ENCODE data around the gene HRH3.

Gene HRH3

GRCh38 chr20:62265365-62265764, 45.3 kb upstream of the HRH3 start:
- TF ChIP-seq, protein P1, sequence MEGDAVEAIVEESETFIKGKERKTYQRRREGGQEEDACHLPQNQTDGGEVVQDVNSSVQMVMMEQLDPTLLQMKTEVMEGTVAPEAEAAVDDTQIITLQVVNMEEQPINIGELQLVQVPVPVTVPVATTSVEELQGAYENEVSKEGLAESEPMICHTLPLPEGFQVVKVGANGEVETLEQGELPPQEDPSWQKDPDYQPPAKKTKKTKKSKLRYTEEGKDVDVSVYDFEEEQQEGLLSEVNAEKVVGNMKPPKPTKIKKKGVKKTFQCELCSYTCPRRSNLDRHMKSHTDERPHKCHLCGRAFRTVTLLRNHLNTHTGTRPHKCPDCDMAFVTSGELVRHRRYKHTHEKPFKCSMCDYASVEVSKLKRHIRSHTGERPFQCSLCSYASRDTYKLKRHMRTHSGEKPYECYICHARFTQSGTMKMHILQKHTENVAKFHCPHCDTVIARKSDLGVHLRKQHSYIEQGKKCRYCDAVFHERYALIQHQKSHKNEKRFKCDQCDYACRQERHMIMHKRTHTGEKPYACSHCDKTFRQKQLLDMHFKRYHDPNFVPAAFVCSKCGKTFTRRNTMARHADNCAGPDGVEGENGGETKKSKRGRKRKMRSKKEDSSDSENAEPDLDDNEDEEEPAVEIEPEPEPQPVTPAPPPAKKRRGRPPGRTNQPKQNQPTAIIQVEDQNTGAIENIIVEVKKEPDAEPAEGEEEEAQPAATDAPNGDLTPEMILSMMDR (IDR thresholded peaks at IDR 0.05) = no peak

DNA sequence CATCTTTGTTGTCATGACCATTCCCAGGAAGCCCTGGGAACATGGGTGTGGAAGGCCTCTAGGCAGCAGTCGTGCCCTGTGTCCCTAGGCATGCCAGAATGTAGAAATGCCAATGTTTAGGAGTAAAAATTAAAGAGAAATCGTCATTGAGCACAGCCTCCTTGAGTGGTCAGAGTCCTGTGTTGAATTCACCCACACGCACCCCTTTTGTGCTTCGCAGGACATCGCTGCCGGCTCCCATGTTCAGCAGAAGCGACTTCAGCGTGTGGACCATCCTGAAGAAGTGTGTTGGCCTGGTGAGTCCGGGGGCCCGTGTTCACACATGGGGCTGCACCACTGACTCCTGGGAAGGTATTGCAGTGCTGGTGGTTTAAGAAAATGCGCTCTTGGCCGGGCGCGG, 43.3 kb upstream of the HRH3 start:
- TF ChIP-seq, protein P1 (IDR thresholded peaks at IDR 0.05) = no peak

DNA sequence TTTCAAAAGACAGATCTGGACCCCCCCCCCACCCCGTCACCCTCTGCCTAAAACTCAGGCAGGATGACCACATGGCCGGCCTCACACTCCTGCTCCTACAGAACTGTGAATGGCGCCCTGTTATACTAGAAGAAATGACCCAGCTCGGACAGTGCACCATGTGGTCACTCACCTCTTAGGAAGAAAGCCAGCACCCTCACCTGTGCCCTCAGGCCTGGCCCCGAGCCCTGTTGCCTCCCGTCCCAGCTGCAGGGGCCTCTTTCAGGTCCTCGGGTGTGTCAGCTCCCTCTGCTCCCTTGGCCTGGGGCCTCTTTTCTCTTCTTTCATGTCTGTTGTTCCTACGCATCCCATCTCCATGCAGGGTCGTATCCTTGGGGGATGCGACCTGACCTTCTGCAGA, 42.0 kb upstream of the HRH3 start:
- TF ChIP-seq, protein P1 (IDR thresholded peaks at IDR 0.05) = no peak

GRCh38 chr20:62259294-62259565, 39.2 kb upstream of the HRH3 start:
- TF ChIP-seq, protein P1 (IDR thresholded peaks at IDR 0.05) = no peak

GRCh38 chr20:62258499-62259293, 38.6 kb upstream of the HRH3 start:
- TF ChIP-seq, protein P1 (IDR thresholded peaks at IDR 0.05) = no peak

GRCh38 chr20:62255976-62256375, 35.9 kb upstream of the HRH3 start:
- TF ChIP-seq, protein P1 (IDR thresholded peaks at IDR 0.05) = no peak

GRCh38 chr20:62254021-62254724, 34.1 kb upstream of the HRH3 start:
- TF ChIP-seq, protein P1 (IDR thresholded peaks at IDR 0.05) = no peak

Data from LNCAP (cell line).